SK-N-SH (cell line): ENCODE measurements around the gene RABEP2. TPM values are rescaled to one million over a fixed set of nuclear protein-coding genes. Genes with fewer than 3 reads are reported as not detected.

Experiments used
- CTCF ChIA-PET: fragments of 300-600, 350-600 bp; formaldehyde crosslinking; extraction: SDS; loops from one replicate; lab custom pipeline; 2021; lab: Yijun Ruan, JAX
- POLR2A ChIA-PET: fragments of 350-600 bp; sonication (Branson Sonifier 250); formaldehyde crosslinking; extraction: SDS; loops from one replicate; lab custom pipeline; 2020; ENCODE audit warnings: antibody characterized with exemption, inconsistent platforms; lab: Yijun Ruan, JAX
- DNase-seq: peaks from one replicate; pipeline ENCODE4 v3.0.0; 2012
- H2AFZ ChIP-seq: fragments of 200-600 bp; sonication (generic); 2 replicates; pipeline ENCODE4 v1.8.1; 2016; ENCODE audit warnings: antibody characterized with exemption, mild to moderate bottlenecking, low read depth
- H3F3A ChIP-seq: fragments of 200-600 bp; sonication (generic); replicated peaks from 2 replicates; pipeline ENCODE3; 2016; ENCODE audit warnings: antibody characterized with exemption, mild to moderate bottlenecking; ENCODE audit not compliant: insufficient read depth
- H3K27ac ChIP-seq, 2 experiments: fragments of 200-500 bp in 1 of 2; fragments of 200-600 bp in 1 of 2; sonication (Bioruptor generic) in 1 of 2; sonication (generic), shearing (Covaris generic) in 1 of 2; 2 replicates each; pipeline versions ENCODE4 v1.5.1 to v1.6.1; 2014 to 2016; ENCODE audit warnings: low read depth in 2 of 2, inconsistent platforms in 1 of 2, low read length in 1 of 2, mild to moderate bottlenecking in 1 of 2, mixed read lengths in 1 of 2
- H3K27me3 ChIP-seq: fragments of 200-600 bp; sonication (generic), shearing (Covaris generic); 2 replicates; pipeline ENCODE4 v1.6.1; 2016; ENCODE audit warnings: mixed run types; ENCODE audit not compliant: insufficient read depth
- H3K36me3 ChIP-seq, 2 experiments: fragments of 200-500 bp in 1 of 2; fragments of 200-600 bp in 1 of 2; sonication (Bioruptor generic) in 1 of 2; sonication (generic) in 1 of 2; replicated peaks in 1 of 2; 2 replicates each; pipeline versions ENCODE3 to v1.5.1; 2014 to 2016; ENCODE audit warnings: low read length in 1 of 2, mild to moderate bottlenecking in 1 of 2; ENCODE audit not compliant: insufficient read depth in 2 of 2, control insufficient read depth in 1 of 2
- H3K4me1 ChIP-seq, 2 experiments: fragments of 200-500 bp in 1 of 2; fragments of 200-600 bp in 1 of 2; sonication (Bioruptor generic) in 1 of 2; sonication (generic), shearing (Covaris generic) in 1 of 2; 2 replicates each; pipeline versions ENCODE4 v1.5.1 to v1.6.1; 2014 to 2016; ENCODE audit warnings: low read depth in 1 of 2, low read length in 1 of 2, mixed run types in 1 of 2; ENCODE audit not compliant: insufficient read depth in 2 of 2, control insufficient read depth in 1 of 2
- H3K4me2 ChIP-seq: fragments of 200-600 bp; sonication (generic), shearing (Covaris generic); 2 replicates; pipeline ENCODE4 v1.6.1; 2017; ENCODE audit warnings: mixed run types
- H3K4me3 ChIP-seq, 2 experiments: fragments of 200-500 bp in 1 of 2; fragments of 200-600 bp in 1 of 2; sonication (Bioruptor generic) in 1 of 2; sonication (generic), shearing (Covaris generic) in 1 of 2; 2 replicates each; pipeline versions ENCODE4 v1.5.1 to v1.8.1; 2014 to 2016; ENCODE audit warnings: low read depth in 2 of 2, inconsistent platforms in 1 of 2, low read length in 1 of 2, mild to moderate bottlenecking in 1 of 2, mixed read lengths in 1 of 2, moderate library complexity in 1 of 2
- H3K79me2 ChIP-seq: fragments of 200-600 bp; sonication (generic); 2 replicates; pipeline ENCODE4 v1.8.1; 2017; ENCODE audit warnings: mild to moderate bottlenecking; ENCODE audit not compliant: insufficient read depth
- H3K9ac ChIP-seq: fragments of 200-600 bp; sonication (generic); 2 replicates; pipeline ENCODE4 v1.6.1; 2017; ENCODE audit warnings: mixed run types
- H3K9me2 ChIP-seq: fragments of 200-600 bp; sonication (generic); 2 replicates; pipeline ENCODE4 v1.6.1; 2017; ENCODE audit warnings: mixed run types
- H3K9me3 ChIP-seq: fragments of 200-600 bp; sonication (generic); 2 replicates; pipeline ENCODE4 v1.6.1; 2017; ENCODE audit warnings: mixed run types, mild to moderate bottlenecking, moderate library complexity
- H4K20me1 ChIP-seq: fragments of 200-600 bp; sonication (generic); 2 replicates; pipeline ENCODE4 v1.6.1; 2017; ENCODE audit warnings: mild to moderate bottlenecking, mixed run types; ENCODE audit not compliant: insufficient read depth
- ELF1 ChIP-seq: IDR thresholded peaks from 2 replicates; pipeline ENCODE4 v1.4.0; 2012
- FOSL2 ChIP-seq: IDR thresholded peaks from 2 replicates; pipeline ENCODE4 v1.4.0; 2012; ENCODE audit warnings: low read depth, mild to moderate bottlenecking, moderate library complexity, borderline replicate concordance
- GABPA ChIP-seq: IDR thresholded peaks from 2 replicates; pipeline ENCODE4 v1.4.0; 2012; ENCODE audit warnings: low read depth, mild to moderate bottlenecking
- MXI1 ChIP-seq: IDR thresholded peaks from 2 replicates; pipeline ENCODE4 v1.6.1; 2012; ENCODE audit warnings: mild to moderate bottlenecking, low read depth, low read length, improper control_type of control experiment
- RAD21 ChIP-seq: IDR thresholded peaks from 2 replicates; pipeline ENCODE4 v1.6.1; 2012; ENCODE audit warnings: mild to moderate bottlenecking, low read length
- RXRA ChIP-seq: IDR thresholded peaks from 2 replicates; pipeline ENCODE4 v1.4.0; 2012; ENCODE audit warnings: low read depth, mild to moderate bottlenecking, borderline replicate concordance
- SMC3 ChIP-seq: IDR thresholded peaks from 2 replicates; pipeline ENCODE4 v1.6.1; 2012; ENCODE audit warnings: low read depth, low read length, improper control_type of control experiment
- TAF1 ChIP-seq: IDR thresholded peaks from 2 replicates; pipeline ENCODE4 v1.6.1; 2012; ENCODE audit warnings: low read depth, mild to moderate bottlenecking, low read length, moderate library complexity, borderline replicate concordance
- TCF12 ChIP-seq: IDR thresholded peaks from 2 replicates; pipeline ENCODE4 v1.4.0; 2012
- USF1 ChIP-seq: IDR thresholded peaks from 2 replicates; pipeline ENCODE4 v1.4.0; 2012; ENCODE audit warnings: low read depth, borderline replicate concordance
- WGBS: methylation state at CpG from one replicate; pipeline ENCODE4 v1.1.6; 2017; ENCODE audit warnings: low lambda C conversion rate; 5-methylcytosine and 5-hydroxymethylcytosine counted together
- polyA plus RNA-seq, 3 experiments: library from polyadenylated mRNA; depleted of rRNA; stranded (reverse); fragments of >200 nt; gene quantifications; 2 replicates each; pipeline ENCODE4 v1.2.3, GENCODE V29; 2012

RABEP2 gene
- polyA plus RNA-seq, 1 of the 3 experiments (the other 2 are of a cell fraction) = 46.1 TPM

DNA sequence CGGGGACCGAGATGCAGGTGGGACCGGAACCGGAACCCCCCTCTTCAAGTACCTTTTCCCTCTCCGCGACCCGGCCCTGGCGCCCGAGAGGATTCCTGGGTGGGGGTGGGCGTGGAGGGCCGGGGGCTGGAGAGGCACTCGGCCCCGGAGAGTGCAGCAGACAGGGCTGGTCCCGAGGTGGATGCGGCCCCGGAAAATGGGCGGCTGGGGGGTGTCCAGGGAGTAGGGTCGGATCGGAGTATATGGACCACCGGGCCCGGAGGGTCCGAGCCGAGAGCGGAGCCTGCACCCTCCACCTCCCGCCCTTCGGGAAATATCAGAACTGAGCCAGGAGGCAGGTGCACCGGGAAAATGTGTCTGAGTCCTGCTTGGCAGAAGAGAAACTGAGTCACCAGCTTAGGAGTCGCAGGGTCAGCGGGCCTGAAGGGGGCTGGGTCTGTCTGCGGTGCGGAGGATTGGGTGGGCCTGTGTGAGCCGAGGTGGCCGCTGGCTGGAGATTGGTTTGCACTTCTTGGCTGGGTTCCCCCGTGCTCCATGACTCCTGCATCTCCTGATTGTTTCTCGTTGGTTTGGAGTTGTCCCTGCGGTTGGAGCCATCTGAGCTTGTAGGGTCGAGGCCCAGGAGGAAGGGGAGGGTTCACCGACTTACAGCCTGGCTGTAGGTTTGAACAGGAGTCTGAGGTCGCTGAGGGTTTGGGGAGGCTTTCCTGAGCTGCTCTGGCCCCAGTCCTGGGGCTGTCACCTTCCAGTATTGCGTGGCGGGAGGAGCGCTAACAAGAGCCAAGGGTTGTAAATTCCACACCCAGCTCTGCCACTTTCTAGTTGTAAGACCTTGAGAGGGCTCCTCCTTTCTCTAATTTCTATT is 60.9 kb downstream of the RABEP2 start:
- Histone ChIP-seq H3F3A (peaks cover 3% of the 10 kb centered on the region), H3K9me3 (no peaks in the 10 kb centered on the region), H3K9me2 (no peaks in the 10 kb centered on the region), H3K4me1 (peaks cover 13 to 14% of the 10 kb centered on the region in 2 experiments; a peak in 3 of 4 replicates), H3K27me3 (no peaks in the 10 kb centered on the region), H4K20me1 (0 out of 2 replicates have a peak, but pooled peaks cover 5% of the 10 kb centered on the region), H3K4me3 (peak overlapping the region; percentile 87 to 94), H3K36me3 (peaks cover 8 to 15% of the 10 kb centered on the region in 2 experiments), H3K9ac (peak overlapping the region; percentile 93), H2AFZ (peak overlapping the region; percentile 93; the same call in 1 of the 2 replicates), H3K4me2 (peak overlapping the region; percentile 100), H3K27ac (peak overlapping the region; percentile 97 to 98), H3K79me2 (peaks cover 54% of the 10 kb centered on the region)
- peak; percentile 60 for DNase-seq
- no peak for TF ChIP-seq USF1
- 0 out of 2 replicates have a peak, but pooled peaks have one; percentile 11 for TF ChIP-seq MXI1
- peak; percentile 71 for TF ChIP-seq GABPA
- CTCF ChIA-PET = interaction anchor here (1.0 to 5.2 kb wide), 7 partner anchors 9 to 81 kb away, joined by 3 to 35 read pairs (median 6); partner anchors contain the start of gene TUFM
- POLR2A ChIA-PET = interaction anchor here (1.0 to 4.3 kb wide), 7 partner anchors 16 to 86 kb away, joined by 3 to 57 read pairs (median 7); partner anchors contain the start of genes ATXN2L, NFATC2IP and TUFM
- 3% methylated on average over 16 of the region's 42 CpGs for WGBS

- Histone ChIP-seq H3K4me1 (peaks cover 0 to 7% of the 10 kb centered on the region in 2 experiments; a peak in 3 of 4 replicates), H3F3A (peaks cover 10% of the 10 kb centered on the region), H3K4me2 (no peak overlapping the region), H2AFZ (no peak overlapping the region), H3K9ac (no peak overlapping the region), H3K9me3 (no peaks in the 10 kb centered on the region), H3K79me2 (peaks cover 37% of the 10 kb centered on the region), H3K4me3 (no peak overlapping the region), H3K36me3 (no peaks in the 10 kb centered on the region), H3K9me2 (no peaks in the 10 kb centered on the region), H4K20me1 (no peaks in the 10 kb centered on the region), H3K27me3 (no peaks in the 10 kb centered on the region), H3K27ac (no peak overlapping the region)
- TF ChIP-seq FOSL2 (no peak), RXRA (no peak), RAD21 (no peak), TAF1 (no peak), TCF12 (no peak), GABPA (no peak), ELF1 (no peak), SMC3 (no peak)
- CTCF ChIA-PET = interaction anchor here (1.4 kb wide), 1 partner anchor 13 kb away, joined by 5 read pairs; the partner anchor contains the start of gene TUFM
- POLR2A ChIA-PET = no interaction called here
- DNase-seq = no peak
- WGBS = 71% methylated on average over 4 of the region's 4 CpGs
Measured at GRCh38 chr16:28859326-28859725, 65.7 kb downstream of the RABEP2 start.
